OCI-LY3 (cell line): Measurements from ENCODE around the gene CDH18.

ENCODE experiments used
- H2AFZ ChIP-seq: fragments of 200-600, 300-600 bp; shearing (Covaris generic); 2 replicates; pipeline ENCODE4 v1.6.0; 2014; ENCODE audit warnings: antibody characterized with exemption, low read depth, low read length
- H3K27ac ChIP-seq: fragments of 200-600, 300-600 bp; sonication (generic); 2 replicates; pipeline ENCODE4 v1.5.1; 2014; ENCODE audit warnings: mild to moderate bottlenecking, low read length, moderate library complexity, mixed read lengths
- H3K27me3 ChIP-seq: fragments of 200-600, 300-600 bp; sonication (generic); 2 replicates; pipeline ENCODE4 v1.6.1; 2014; ENCODE audit warnings: low read depth, low read length, mixed read lengths
- H3K36me3 ChIP-seq: fragments of 200-600, 300-600 bp; sonication (generic); replicated peaks from 2 replicates; pipeline ENCODE3; 2014; ENCODE audit warnings: low read depth, low read length, mixed read lengths
- H3K4me1 ChIP-seq: fragments of 300-600, 200-600 bp; sonication (generic); 2 replicates; pipeline ENCODE4 v1.6.1; 2014; ENCODE audit warnings: low read length, mixed read lengths
- H3K4me2 ChIP-seq: fragments of 200-600, 300-600 bp; sonication (generic); 2 replicates; pipeline ENCODE4 v1.6.1; 2014; ENCODE audit warnings: low read length, mixed read lengths
- H3K4me3 ChIP-seq: fragments of 300-600, 200-600 bp; sonication (generic); 2 replicates; pipeline ENCODE4 v1.5.1; 2014; ENCODE audit warnings: antibody characterized with exemption, mild to moderate bottlenecking, low read length, moderate library complexity
- H3K79me2 ChIP-seq: fragments of 300-600, 200-600 bp; shearing (Covaris generic); 2 replicates; pipeline ENCODE4 v1.6.1; 2014; ENCODE audit warnings: mild to moderate bottlenecking, low read length, mixed read lengths
- H3K9ac ChIP-seq: fragments of 300-600, 200-600 bp; shearing (Covaris generic); 2 replicates; pipeline ENCODE4 v1.6.0; 2014; ENCODE audit warnings: mild to moderate bottlenecking, low read length, moderate library complexity
- H3K9me3 ChIP-seq: fragments of 200-600, 300-600 bp; shearing (Covaris generic); 2 replicates; pipeline ENCODE4 v1.6.1; 2014; ENCODE audit warnings: low read length, mixed read lengths; ENCODE audit not compliant: insufficient read depth
- H4K20me1 ChIP-seq: fragments of 200-600, 300-600 bp; sonication (generic); 2 replicates; pipeline ENCODE4 v1.6.1; 2016; ENCODE audit warnings: low read length, mixed read lengths; ENCODE audit not compliant: insufficient read depth
- CTCF ChIP-seq: fragments of 200-600, 300-600 bp; sonication (generic); IDR thresholded peaks from 2 replicates; pipeline ENCODE4 v1.5.1; 2014; ENCODE audit warnings: antibody characterized with exemption, low read length, low read depth
- EZH2phosphoT487 ChIP-seq: fragments of 200-600 bp; shearing (Covaris generic); IDR thresholded peaks from 2 replicates; pipeline ENCODE4 v1.6.1; 2018; ENCODE audit warnings: antibody characterized with exemption, mixed run types, low read depth

The CDH18 gene

GRCh38 chr5:19498852-19499251 lies 489.1 kb downstream of the CDH18 start:
- no peaks in the 10 kb centered on the region for H4K20me1 ChIP-seq
- no peaks in the 10 kb centered on the region for H3K27me3 ChIP-seq
- no peak overlapping the region for H3K9ac ChIP-seq
- no peak overlapping the region for H3K27ac ChIP-seq
- H2AFZ ChIP-seq: no peak overlapping the region
- H3K36me3 ChIP-seq: no peaks in the 10 kb centered on the region
- H3K9me3 ChIP-seq: no peaks in the 10 kb centered on the region
- H3K4me1 ChIP-seq: peaks cover 8% of the 10 kb centered on the region
- no peak overlapping the region for H3K4me2 ChIP-seq
- TF ChIP-seq EZH2phosphoT487: no peak
- TF ChIP-seq CTCF: no peak
- no peak overlapping the region for H3K4me3 ChIP-seq
- no peaks in the 10 kb centered on the region for H3K79me2 ChIP-seq

- no peaks in the 10 kb centered on the region for H3K27me3 ChIP-seq
- no peak for TF ChIP-seq EZH2phosphoT487
- TF ChIP-seq CTCF: no peak
- no peaks in the 10 kb centered on the region for H4K20me1 ChIP-seq
- no peaks in the 10 kb centered on the region for H3K36me3 ChIP-seq
- no peak overlapping the region for H3K27ac ChIP-seq
- no peak overlapping the region for H3K9ac ChIP-seq
- no peak overlapping the region for H3K4me2 ChIP-seq
- H3K4me3 ChIP-seq: no peak overlapping the region
- no peaks in the 10 kb centered on the region for H3K79me2 ChIP-seq
- H3K9me3 ChIP-seq: no peaks in the 10 kb centered on the region
- H2AFZ ChIP-seq: no peak overlapping the region
- peaks cover 8% of the 10 kb centered on the region for H3K4me1 ChIP-seq
These were observed 490.7 kb downstream of the CDH18 start for GRCh38 chr5:19497229-19497815.

GRCh38 chr5:19496056-19496455 lies 491.9 kb downstream of the CDH18 start:
- Histone ChIP-seq H4K20me1 (no peaks in the 10 kb centered on the region), H3K27ac (no peak overlapping the region), H3K4me1 (peaks cover 8% of the 10 kb centered on the region), H3K79me2 (no peaks in the 10 kb centered on the region), H3K9me3 (no peaks in the 10 kb centered on the region), H2AFZ (no peak overlapping the region), H3K4me2 (no peak overlapping the region), H3K36me3 (no peaks in the 10 kb centered on the region), H3K4me3 (no peak overlapping the region), H3K9ac (no peak overlapping the region), H3K27me3 (no peaks in the 10 kb centered on the region)
- TF ChIP-seq CTCF: no peak
- TF ChIP-seq EZH2phosphoT487: no peak

- H3K27ac ChIP-seq: no peak overlapping the region
- no peaks in the 10 kb centered on the region for H3K79me2 ChIP-seq
- no peaks in the 10 kb centered on the region for H3K36me3 ChIP-seq
- H3K4me2 ChIP-seq: no peak overlapping the region
- H3K9me3 ChIP-seq: no peaks in the 10 kb centered on the region
- peaks cover 8% of the 10 kb centered on the region for H3K4me1 ChIP-seq
- H2AFZ ChIP-seq: no peak overlapping the region
- TF ChIP-seq CTCF (no peak), EZH2phosphoT487 (no peak)
- no peaks in the 10 kb centered on the region for H3K27me3 ChIP-seq
- H3K4me3 ChIP-seq: no peak overlapping the region
- no peaks in the 10 kb centered on the region for H4K20me1 ChIP-seq
- no peak overlapping the region for H3K9ac ChIP-seq
These were observed 495.1 kb downstream of the CDH18 start for GRCh38 chr5:19492861-19493260.
